Endothelial cell (in vitro differentiated cells): Measurements from ENCODE around the gene PGAP1. TPM values are rescaled to one million over a fixed set of nuclear protein-coding genes. Genes with fewer than 3 reads are reported as not detected.

Experiments used
- DNase-seq: peaks from one replicate; pipeline ENCODE4 v3.0.0; 2021; ENCODE audit warnings: low spot score
- H3K27ac Mint-ChIP-seq: one replicate; pipeline ENCODE4 v1.8.0; 2021; ENCODE audit warnings: mixed read lengths, inconsistent platforms; ENCODE audit not compliant: unreplicated experiment
- H3K27me3 Mint-ChIP-seq: one replicate; pipeline ENCODE4 v1.8.0; 2021; ENCODE audit warnings: mild to moderate bottlenecking, moderate library complexity, mixed read lengths, inconsistent platforms; ENCODE audit not compliant: unreplicated experiment
- H3K36me3 Mint-ChIP-seq: one replicate; pipeline ENCODE4 v1.8.0; 2021; ENCODE audit warnings: mild to moderate bottlenecking, low read depth, mixed read lengths, inconsistent platforms; ENCODE audit not compliant: unreplicated experiment
- H3K4me1 Mint-ChIP-seq: one replicate; pipeline ENCODE4 v1.8.0; 2021; ENCODE audit warnings: mild to moderate bottlenecking, mixed read lengths, inconsistent platforms; ENCODE audit not compliant: unreplicated experiment
- H3K4me3 Mint-ChIP-seq: one replicate; pipeline ENCODE4 v1.8.0; 2021; ENCODE audit warnings: mild to moderate bottlenecking, mixed read lengths, inconsistent platforms; ENCODE audit not compliant: unreplicated experiment
- H3K9me3 Mint-ChIP-seq: one replicate; pipeline ENCODE4 v1.8.0; 2021; ENCODE audit warnings: mixed read lengths, inconsistent platforms; ENCODE audit not compliant: unreplicated experiment
- CTCF ChIP-seq: fragments of 200-600 bp; sonication (generic); IDR thresholded peaks from one replicate; pipeline ENCODE4 v1.5.0; 2021; ENCODE audit warnings: antibody characterized with exemption; ENCODE audit not compliant: unreplicated experiment
- total RNA-seq: library from RNA; stranded (reverse); fragmentation: NEBNext Ultra II Directional; extraction: Animal tissue kit (Norgen Biotek cat#: 25700); gene quantifications from one replicate; pipeline ENCODE4 v1.2.1, GENCODE V29; 2021; ENCODE audit not compliant: unreplicated experiment

PGAP1 gene
- total RNA-seq, 1 donor from 2014 or later: 32.9 TPM

GRCh38 chr2:196900843-196901242 is 25.7 kb downstream of the PGAP1 start:
- peaks cover 3% of the 10 kb centered on the region for H3K4me1 Mint-ChIP-seq
- TF ChIP-seq CTCF: no peak
- no peaks in the 10 kb centered on the region for H3K9me3 Mint-ChIP-seq
- H3K27me3 Mint-ChIP-seq: peaks cover 2% of the 10 kb centered on the region
- no peak for DNase-seq
- no peak overlapping the region for H3K4me3 Mint-ChIP-seq
- H3K36me3 Mint-ChIP-seq: peaks cover 13% of the 10 kb centered on the region
- H3K27ac Mint-ChIP-seq: no peak overlapping the region

GRCh38 chr2:196899976-196900375 is 26.5 kb downstream of the PGAP1 start:
- Mint-ChIP-seq H3K4me1 (no peaks in the 10 kb centered on the region), H3K27me3 (no peaks in the 10 kb centered on the region), H3K27ac (no peak overlapping the region), H3K36me3 (peaks cover 9% of the 10 kb centered on the region), H3K4me3 (no peak overlapping the region), H3K9me3 (no peaks in the 10 kb centered on the region)
- no peak for DNase-seq
- no peak for TF ChIP-seq CTCF

GRCh38 chr2:196891136-196891535 is 35.4 kb downstream of the PGAP1 start:
- Mint-ChIP-seq H3K27ac (no peak overlapping the region), H3K4me3 (no peak overlapping the region), H3K36me3 (no peaks in the 10 kb centered on the region), H3K27me3 (no peaks in the 10 kb centered on the region), H3K4me1 (no peaks in the 10 kb centered on the region), H3K9me3 (no peaks in the 10 kb centered on the region)
- TF ChIP-seq CTCF: no peak
- DNase-seq: no peak

- no peak for DNase-seq
- Mint-ChIP-seq H3K4me1 (no peaks in the 10 kb centered on the region), H3K4me3 (no peak overlapping the region), H3K27ac (no peak overlapping the region), H3K27me3 (no peaks in the 10 kb centered on the region), H3K9me3 (no peaks in the 10 kb centered on the region), H3K36me3 (peaks cover 12% of the 10 kb centered on the region)
- no peak for TF ChIP-seq CTCF
Measured at GRCh38 chr2:196887431-196887830, 39.1 kb downstream of the PGAP1 start.

- Mint-ChIP-seq H3K27me3 (no peaks in the 10 kb centered on the region), H3K27ac (no peak overlapping the region), H3K4me1 (no peaks in the 10 kb centered on the region), H3K9me3 (no peaks in the 10 kb centered on the region), H3K4me3 (no peak overlapping the region), H3K36me3 (peaks cover 24% of the 10 kb centered on the region)
- no peak for DNase-seq
- TF ChIP-seq CTCF: no peak
Measured at GRCh38 chr2:196884368-196884767, 42.1 kb downstream of the PGAP1 start.
